ENCODE data around the gene RUFY4.
"Not testable (repeated sequence)": the region's sequence is repeated elsewhere in the genome, so short reads cannot be mapped to it uniquely, and the experiment has no call there.

RUFY4 gene

GRCh38 chr2:218031261-218031660, 37.8 kb upstream of the RUFY4 start:
- DNase-seq: no peak

GRCh38 chr2:218031771-218032257, 37.2 kb upstream of the RUFY4 start:
- DNase-seq: peak in 1 of 2 donors; percentile 13

GRCh38 chr2:218032336-218033171, 36.5 kb upstream of the RUFY4 start:
- peak in 1 of 2 donors; percentile 16 for DNase-seq

- no peak for DNase-seq
Measured at GRCh38 chr2:218033208-218033589, 35.9 kb upstream of the RUFY4 start.

- DNase-seq: peak in 1 of 2 donors; percentile 17
Measured at GRCh38 chr2:218033590-218034496, 35.2 kb upstream of the RUFY4 start.

GRCh38 chr2:218034497-218035213, 34.4 kb upstream of the RUFY4 start:
- peak; percentile 59 to 67 for DNase-seq

GRCh38 chr2:218035463-218036100, 33.5 kb upstream of the RUFY4 start:
- peak in 1 of 2 donors; percentile 12 for DNase-seq

GRCh38 chr2:218036371-218036770, 32.7 kb upstream of the RUFY4 start:
- DNase-seq: no peak

- no peak for DNase-seq
Measured at GRCh38 chr2:218039171-218039570, 29.9 kb upstream of the RUFY4 start.

- DNase-seq: no peak
Measured at GRCh38 chr2:218040883-218041282, 28.2 kb upstream of the RUFY4 start.

GRCh38 chr2:218041302-218042168, 27.5 kb upstream of the RUFY4 start:
- DNase-seq: no peak

- no peak for DNase-seq
Measured at GRCh38 chr2:218043100-218043499, 26.0 kb upstream of the RUFY4 start.

- no peak for DNase-seq
Measured at GRCh38 chr2:218043701-218044109, 25.3 kb upstream of the RUFY4 start.

- DNase-seq: not testable (repeated sequence)
Measured at GRCh38 chr2:218044599-218044998, 24.5 kb upstream of the RUFY4 start.

- DNase-seq: no peak
Measured at GRCh38 chr2:218046238-218046637, 22.8 kb upstream of the RUFY4 start.

GRCh38 chr2:218047536-218048225, 21.4 kb upstream of the RUFY4 start:
- DNase-seq: no peak

GRCh38 chr2:218051903-218052302, 17.1 kb upstream of the RUFY4 start:
- no peak for DNase-seq

GRCh38 chr2:218059289-218059688, 9.8 kb upstream of the RUFY4 start:
- no peak for DNase-seq

GRCh38 chr2:218060118-218060517, 8.9 kb upstream of the RUFY4 start:
- no peak for DNase-seq

GRCh38 chr2:218060950-218061660, 7.9 kb upstream of the RUFY4 start:
- no peak for DNase-seq

All from stimulated activated CD4-positive, alpha-beta T cell treated with anti-CD3 and anti-CD28 coated beads, Interleukin-2, amount 100 ng/mL, for 24 hours (primary cell).